ENCODE measurements around the gene RIC8A.

Gene RIC8A

GRCh38 chr11:203945-204586, 3.4 kb upstream of the RIC8A start:
- in situ Hi-C loops (cut with MboI; ENCODE audit: low sequenced_read_pairs), result no loop called here

DNA sequence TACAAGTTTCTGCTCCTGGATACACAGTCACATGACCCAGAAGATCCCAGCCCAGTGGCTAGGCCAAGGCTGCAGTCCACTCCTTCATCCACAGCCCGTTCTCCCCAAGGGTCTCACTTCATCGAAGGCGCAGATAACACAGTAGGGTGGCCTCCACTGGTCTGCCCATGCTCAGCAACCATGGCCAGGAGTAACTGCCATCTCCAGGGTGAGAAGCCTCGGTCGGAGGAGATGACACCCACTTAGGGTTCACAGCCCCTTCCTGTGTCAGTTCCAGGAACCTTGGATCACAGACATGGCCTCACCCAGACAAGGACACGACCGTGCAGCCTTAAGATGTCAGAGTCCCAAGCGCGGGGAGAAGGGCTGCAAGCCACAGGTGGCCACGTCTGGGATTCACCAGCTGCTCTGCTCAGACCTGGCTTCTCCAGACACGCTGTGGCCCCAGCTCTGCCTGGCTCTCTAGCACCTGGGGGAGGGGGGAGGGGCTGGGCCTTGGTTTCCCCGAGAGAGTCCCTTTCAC, 2.9 kb upstream of the RIC8A start:
- in situ Hi-C loops (cut with MboI; ENCODE audit: low sequenced_read_pairs), result no loop called here

- in situ Hi-C loops (cut with MboI; ENCODE audit: low sequenced_read_pairs), result no loop called here
These were observed 2.1 kb upstream of the RIC8A start for GRCh38 chr11:205221-206001.

DNA sequence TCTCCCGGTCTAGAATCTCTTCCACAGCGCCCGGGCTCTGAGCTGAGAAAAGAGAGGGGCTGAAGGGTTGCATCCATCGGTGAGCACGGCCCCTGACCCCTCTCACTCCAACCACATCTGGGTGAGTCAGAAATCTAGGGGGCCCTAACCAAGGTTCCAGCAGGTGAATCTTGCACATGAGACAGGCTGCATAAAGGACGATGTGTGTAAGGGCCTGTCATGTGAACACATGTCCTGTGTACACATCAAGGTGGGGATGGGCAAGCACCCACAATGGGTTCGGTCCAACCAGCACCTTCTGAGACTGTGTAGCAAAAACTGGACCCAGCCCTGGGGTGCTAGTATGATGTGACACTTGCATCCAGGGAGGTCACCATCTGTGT, 1.5 kb upstream of the RIC8A start:
- in situ Hi-C loops (cut with MboI; ENCODE audit: low sequenced_read_pairs), result no loop called here

DNA sequence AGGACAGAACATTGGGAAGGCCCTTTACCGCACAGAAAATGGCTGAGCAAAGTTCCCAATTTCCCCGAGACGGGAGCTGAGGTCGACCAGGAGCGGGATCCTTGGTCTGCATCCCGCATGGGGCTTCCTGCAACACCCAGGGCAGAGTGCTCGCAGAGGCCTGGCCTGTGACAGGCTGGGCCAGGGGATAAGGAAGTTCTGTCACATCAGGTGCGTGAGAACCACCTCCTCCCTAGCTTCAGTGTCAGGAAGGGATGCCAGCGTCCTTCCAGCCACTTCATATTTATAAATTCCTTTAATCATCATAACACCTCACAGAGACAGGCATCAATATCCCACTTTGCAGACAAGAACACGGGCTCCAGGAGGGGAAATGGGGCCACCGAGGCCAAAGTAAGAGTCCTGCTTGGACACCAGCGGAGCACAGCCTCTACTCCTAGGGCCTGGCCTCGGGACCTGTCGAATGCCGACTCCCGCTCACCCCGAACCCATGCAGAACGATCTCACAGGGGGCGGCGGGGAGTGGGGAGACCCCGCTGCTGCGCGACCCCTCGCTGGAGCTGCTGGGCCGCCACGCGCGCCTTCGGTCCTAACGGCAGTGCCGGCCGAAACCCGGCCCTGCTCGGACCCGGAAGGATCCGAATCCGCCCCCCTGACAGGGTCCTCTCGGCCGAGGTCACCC, 841 bp upstream of the RIC8A start:
- in situ Hi-C loops (cut with MboI; ENCODE audit: low sequenced_read_pairs), result no loop called here

DNA sequence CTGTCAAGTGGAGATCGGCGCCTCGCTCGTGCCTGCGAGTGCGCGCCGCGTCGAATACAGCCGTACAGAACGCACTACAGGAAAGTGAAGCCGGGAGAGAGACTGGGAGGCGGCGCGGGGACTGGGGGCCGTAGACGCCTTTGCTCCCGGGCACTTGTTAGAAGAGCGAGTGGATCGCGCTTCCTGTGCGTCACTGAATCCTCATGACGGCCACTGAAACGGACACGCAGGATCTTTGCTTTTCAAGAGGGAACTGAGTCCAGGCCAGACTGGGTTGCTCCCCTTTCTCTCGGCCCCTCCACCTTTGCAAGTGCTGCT, 314 bp downstream of the RIC8A start:
- in situ Hi-C loops (cut with MboI; ENCODE audit: low sequenced_read_pairs), result no loop called here

- in situ Hi-C loops (cut with MboI; ENCODE audit: low sequenced_read_pairs), result no loop called here
These were observed 841 bp downstream of the RIC8A start for GRCh38 chr11:208181-208916.

DNA sequence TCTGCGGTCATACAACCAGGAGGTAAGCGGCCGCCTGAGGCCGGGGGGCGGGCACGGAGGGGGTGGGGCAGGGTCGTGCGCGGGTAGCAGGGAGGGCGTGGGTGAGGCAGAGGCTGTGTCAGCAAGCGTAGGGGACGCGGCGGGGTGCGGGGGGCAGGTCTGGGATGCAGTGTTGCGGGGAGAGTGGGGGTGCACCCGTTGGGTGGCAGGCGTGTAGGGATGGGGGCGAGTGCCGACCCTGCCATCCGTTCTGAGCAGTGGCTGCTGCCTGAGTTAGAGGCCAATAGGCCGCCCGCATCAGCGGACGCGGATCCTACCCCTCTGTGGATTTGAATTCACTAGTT, 1.4 kb downstream of the RIC8A start:
- in situ Hi-C loops (cut with MboI; ENCODE audit: low sequenced_read_pairs), result no loop called here

DNA sequence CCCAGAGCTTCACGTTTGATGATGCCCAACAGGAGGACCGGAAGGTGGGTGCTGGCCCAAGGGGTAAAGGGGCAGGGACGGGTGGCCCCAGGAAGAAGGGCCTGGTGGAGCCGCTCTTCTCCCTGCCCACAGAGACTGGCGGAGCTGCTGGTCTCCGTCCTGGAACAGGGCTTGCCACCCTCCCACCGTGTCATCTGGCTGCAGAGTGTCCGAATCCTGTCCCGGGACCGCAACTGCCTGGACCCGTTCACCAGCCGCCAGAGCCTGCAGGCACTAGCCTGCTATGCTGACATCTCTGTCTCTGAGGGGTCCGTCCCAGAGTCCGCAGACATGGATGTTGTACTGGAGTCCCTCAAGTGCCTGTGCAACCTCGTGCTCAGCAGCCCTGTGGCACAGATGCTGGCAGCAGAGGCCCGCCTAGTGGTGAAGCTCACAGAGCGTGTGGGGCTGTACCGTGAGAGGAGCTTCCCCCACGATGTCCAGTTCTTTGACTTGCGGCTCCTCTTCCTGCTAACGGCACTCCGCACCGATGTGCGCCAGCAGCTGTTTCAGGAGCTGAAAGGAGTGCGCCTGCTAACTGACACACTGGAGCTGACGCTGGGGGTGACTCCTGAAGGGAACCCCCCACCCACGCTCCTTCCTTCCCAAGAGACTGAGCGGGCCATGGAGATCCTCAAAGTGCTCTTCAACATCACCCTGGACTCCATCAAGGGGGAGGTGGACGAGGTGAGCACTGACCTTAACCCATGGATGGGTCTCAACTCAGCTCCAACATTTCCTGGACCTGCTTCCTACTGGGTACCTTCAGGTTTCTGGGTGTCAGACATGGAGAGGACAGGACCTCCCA, 2.0 kb downstream of the RIC8A start:
- in situ Hi-C loops (cut with MboI; ENCODE audit: low sequenced_read_pairs), result no loop called here

DNA sequence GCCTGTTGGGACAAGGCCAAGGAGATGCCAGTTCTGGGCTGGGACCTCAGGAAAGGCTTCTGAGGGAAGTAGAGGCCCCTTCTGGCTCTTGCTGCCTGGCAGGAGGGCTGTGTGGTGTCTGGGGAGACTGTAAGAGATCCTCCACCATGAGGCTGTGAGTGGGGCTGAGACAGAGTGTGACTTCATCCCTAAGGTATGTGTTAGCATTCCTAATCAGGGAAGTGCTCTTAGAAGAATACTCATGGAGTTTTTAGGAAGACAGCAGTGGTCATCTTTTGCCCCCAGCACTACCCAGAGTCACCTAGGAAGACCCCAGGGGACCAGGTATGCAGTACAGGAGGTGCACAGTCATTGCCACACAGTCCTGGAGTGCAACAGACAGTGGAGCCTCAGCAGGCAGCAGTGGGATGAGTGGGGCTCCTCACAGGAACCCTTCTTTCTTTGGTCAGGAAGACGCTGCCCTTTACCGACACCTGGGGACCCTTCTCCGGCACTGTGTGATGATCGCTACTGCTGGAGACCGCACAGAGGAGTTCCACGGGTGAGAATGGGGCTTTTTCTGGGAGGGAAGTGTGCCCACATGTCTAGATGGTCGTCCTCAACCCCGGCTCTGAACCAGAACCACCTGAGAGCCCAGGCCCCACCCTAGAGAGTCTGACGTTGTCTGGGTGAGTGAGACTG, 2.8 kb downstream of the RIC8A start:
- in situ Hi-C loops (cut with MboI; ENCODE audit: low sequenced_read_pairs), result no loop called here

- in situ Hi-C loops (cut with MboI; ENCODE audit: low sequenced_read_pairs), result no loop called here
These were observed 3.3 kb downstream of the RIC8A start for GRCh38 chr11:210803-211180.

DNA sequence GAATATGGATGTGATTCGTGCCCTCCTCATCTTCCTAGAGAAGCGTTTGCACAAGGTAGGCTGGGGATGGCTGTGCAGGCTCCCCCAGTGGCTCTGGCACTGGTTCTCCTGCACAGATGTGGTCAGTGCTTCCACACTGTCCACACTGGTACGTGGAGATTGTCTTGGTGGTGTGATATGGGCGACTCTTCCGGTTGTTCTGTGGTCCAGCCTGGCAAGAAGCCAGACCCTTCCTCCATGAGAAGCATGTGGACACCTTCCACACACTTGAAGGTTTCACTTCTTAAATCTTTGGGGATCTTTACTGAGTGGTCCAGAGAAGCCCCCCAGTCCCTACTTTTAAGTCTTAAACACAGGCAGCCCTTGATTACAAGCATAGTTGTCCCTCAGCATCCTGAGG, 3.8 kb downstream of the RIC8A start:
- in situ Hi-C loops (cut with MboI; ENCODE audit: low sequenced_read_pairs), result no loop called here

DNA sequence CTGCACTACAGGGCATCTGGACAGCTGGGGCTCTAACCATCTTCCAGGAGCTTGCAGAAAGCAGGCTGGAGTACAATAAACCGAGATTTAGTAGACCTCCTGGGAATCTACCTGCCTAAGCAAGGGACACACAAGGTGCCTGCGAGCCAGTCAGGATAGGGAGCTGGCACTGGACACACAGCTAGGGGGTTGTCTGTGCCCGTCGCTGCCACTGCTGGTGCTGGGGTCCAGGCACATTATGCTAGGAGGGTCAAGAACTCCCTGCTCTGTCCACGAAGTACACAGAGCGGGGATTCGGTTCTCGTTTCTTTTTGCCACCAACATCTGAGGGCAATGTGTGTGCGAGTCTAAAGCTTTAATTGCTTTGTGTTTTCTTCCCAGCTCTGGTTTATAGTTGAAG, 4.2 kb downstream of the RIC8A start:
- in situ Hi-C loops (cut with MboI; ENCODE audit: low sequenced_read_pairs), result no loop called here

GRCh38 chr11:212150-213100, 4.9 kb downstream of the RIC8A start:
- in situ Hi-C loops (cut with MboI; ENCODE audit: low sequenced_read_pairs), result no loop called here

DNA sequence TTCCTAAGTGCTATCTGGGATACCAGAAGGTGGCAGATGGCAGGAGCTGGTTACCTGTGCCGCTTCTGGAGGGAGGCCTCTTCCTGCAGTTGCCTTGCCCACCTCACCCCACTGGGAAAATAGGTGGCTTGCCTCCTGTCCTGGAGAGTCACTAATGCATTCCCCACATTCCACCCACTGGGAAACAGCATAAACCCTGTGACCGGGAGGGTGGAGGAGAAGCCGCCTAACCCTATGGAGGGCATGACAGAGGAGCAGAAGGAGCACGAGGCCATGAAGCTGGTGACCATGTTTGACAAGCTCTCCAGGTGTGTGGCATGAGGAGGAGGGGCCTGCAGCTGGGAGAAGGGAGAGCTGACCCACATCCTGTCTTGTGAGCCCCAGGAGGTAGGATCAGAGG, 5.6 kb downstream of the RIC8A start:
- in situ Hi-C loops (cut with MboI; ENCODE audit: low sequenced_read_pairs), result no loop called here

- in situ Hi-C loops (cut with MboI; ENCODE audit: low sequenced_read_pairs), result no loop called here
These were observed 6.6 kb downstream of the RIC8A start for GRCh38 chr11:214083-214482.

DNA sequence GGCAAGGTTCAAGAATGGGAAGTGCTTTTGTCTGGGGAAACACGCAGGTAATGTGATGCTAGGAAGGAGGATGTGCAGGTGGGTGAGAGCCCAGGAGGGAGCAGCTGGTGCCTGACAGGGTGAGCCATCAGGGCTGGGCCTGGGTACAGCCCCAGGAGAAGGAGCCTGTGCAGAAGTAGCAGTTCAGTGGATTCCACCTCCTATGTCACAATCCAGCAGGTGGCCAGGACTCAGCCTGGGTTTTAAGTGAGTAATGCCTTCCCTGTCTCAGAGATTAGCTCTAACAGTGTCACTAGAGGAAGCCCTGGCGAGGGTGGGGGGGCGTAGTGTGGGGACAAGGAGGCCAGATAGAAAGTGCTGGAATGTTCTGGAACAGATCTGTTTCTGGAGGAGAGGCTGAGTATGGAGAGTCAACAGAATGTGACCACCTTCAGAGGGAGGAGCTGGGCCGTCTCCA, 8.1 kb downstream of the RIC8A start:
- in situ Hi-C loops (cut with MboI; ENCODE audit: low sequenced_read_pairs), result no loop called here

DNA sequence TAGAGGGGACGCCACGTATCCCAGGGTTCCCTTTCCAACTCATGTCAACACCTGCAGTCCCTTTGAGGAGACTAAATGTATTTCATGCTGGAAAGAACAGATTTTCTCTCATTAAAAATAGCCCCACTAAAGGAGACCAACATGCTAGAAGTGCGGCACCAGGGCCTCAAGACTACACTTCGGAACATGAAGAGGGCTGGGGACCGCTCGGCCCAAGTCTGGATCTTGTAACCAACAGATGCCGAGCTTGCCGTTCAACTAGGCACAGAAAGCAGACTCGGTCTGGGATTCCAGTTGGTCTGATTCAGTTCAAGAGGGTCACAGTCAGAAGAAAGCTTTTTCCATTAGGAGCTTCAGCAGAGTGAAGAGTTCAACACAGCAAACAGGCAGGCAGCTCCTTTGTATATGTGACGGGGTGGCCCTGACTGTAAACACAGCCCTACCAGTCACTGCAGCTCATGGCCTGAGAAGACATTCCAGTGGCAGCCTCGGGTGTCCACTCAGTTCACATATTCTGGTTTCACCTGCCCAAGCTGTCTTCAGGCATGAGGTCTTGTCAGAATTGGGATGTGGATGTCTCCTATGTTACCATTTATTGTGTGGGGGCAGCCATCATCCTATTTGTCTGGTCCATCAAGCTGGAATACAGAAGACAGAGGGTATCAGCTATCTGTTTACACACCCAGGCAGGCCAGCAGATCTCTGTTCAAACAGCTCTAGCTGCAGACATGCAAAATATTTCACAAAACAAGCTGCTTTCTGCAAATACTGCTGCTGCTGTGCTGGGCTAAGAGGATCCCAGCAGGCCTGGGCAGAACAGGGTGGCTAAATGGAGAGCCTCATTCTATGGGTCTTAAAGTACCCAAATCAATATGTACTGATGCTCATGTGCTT, 8.8 kb downstream of the RIC8A start:
- in situ Hi-C loops (cut with MboI; ENCODE audit: low sequenced_read_pairs), result no loop called here
